T-helper 2 cell treated with Interferon-gamma antibody and Interleukin-4, amounts not matched to agents 5 μg/mL and 100 μg/mL, for 36 hours (primary cell): ENCODE results near the gene FREM3.
"Not testable (repeated sequence)": the region's sequence is repeated elsewhere in the genome, so short reads cannot be mapped to it uniquely, and the experiment has no call there.

Source experiments
- DNase-seq: peaks from one replicate; pipeline ENCODE4 v3.0.0; 2021; ENCODE audit warnings: low spot score
- H3K27ac Mint-ChIP-seq: one replicate; pipeline ENCODE4 v1.8.0; 2021; ENCODE audit warnings: mild to moderate bottlenecking, mixed read lengths
- H3K27me3 Mint-ChIP-seq: one replicate; pipeline ENCODE4 v1.8.0; 2021; ENCODE audit warnings: low read depth, mixed read lengths
- H3K36me3 Mint-ChIP-seq: one replicate; pipeline ENCODE4 v1.8.0; 2021; ENCODE audit warnings: low read depth, mixed read lengths
- H3K4me1 Mint-ChIP-seq: one replicate; pipeline ENCODE4 v1.8.0; 2021; ENCODE audit warnings: low read depth, mixed read lengths
- H3K4me3 Mint-ChIP-seq: one replicate; pipeline ENCODE4 v1.8.0; 2022; ENCODE audit warnings: mild to moderate bottlenecking, moderate library complexity, mixed read lengths
- H3K9me3 Mint-ChIP-seq: one replicate; pipeline ENCODE4 v1.8.0; 2021; ENCODE audit warnings: mixed read lengths

The FREM3 gene

DNA sequence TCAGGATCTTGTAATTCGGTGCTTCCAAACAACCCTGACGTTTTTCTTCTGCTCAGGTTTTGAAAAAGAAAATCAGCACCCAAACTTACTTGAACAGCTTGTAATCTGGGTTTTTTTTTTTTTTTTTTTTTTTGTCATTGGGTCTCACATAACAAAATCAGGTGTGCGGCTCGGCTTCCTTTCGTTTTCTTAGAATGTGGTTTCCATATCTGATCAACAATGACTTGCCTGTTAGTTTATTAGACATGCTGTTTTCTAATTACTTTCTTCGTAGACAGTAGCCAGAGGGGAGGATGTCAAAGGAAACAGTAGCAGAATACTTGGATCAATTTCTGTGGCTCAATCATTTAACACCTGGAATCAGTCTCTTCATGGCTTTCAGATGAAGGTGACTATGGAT lies 890 bp upstream of the FREM3 start:
- H3K4me1 Mint-ChIP-seq = peaks cover 8% of the 10 kb centered on the region
- no peak overlapping the region for H3K27ac Mint-ChIP-seq
- H3K27me3 Mint-ChIP-seq = peaks cover 67% of the 10 kb centered on the region
- H3K4me3 Mint-ChIP-seq = peak overlapping the region; percentile 76
- H3K36me3 Mint-ChIP-seq = no peaks in the 10 kb centered on the region
- no peak for DNase-seq
- no peaks in the 10 kb centered on the region for H3K9me3 Mint-ChIP-seq

DNA sequence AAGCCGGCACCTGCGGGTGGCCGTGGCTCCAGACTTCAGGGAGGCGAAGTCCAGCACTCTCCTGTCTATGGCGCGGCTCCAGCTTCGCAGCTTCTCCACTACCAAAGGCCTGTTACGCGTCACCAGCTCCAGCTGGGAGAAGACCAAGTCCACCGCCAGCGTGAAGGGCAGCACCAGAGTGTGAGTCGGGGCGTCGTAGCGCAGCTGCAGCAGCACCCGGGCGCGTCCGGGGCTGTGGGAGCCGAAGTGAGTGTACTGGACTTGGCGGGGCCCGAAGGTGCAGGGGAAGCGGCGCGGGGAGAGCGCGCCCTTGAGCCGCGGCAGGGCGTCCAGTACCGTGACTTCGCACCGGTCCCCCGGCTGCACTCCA lies 444 bp downstream of the FREM3 start:
- no peaks in the 10 kb centered on the region for H3K36me3 Mint-ChIP-seq
- H3K27me3 Mint-ChIP-seq = peaks cover 63% of the 10 kb centered on the region
- H3K27ac Mint-ChIP-seq = no peak overlapping the region
- H3K4me1 Mint-ChIP-seq = peaks cover 8% of the 10 kb centered on the region
- DNase-seq = no peak
- no peaks in the 10 kb centered on the region for H3K9me3 Mint-ChIP-seq
- H3K4me3 Mint-ChIP-seq = peak overlapping the region; percentile 76

DNA sequence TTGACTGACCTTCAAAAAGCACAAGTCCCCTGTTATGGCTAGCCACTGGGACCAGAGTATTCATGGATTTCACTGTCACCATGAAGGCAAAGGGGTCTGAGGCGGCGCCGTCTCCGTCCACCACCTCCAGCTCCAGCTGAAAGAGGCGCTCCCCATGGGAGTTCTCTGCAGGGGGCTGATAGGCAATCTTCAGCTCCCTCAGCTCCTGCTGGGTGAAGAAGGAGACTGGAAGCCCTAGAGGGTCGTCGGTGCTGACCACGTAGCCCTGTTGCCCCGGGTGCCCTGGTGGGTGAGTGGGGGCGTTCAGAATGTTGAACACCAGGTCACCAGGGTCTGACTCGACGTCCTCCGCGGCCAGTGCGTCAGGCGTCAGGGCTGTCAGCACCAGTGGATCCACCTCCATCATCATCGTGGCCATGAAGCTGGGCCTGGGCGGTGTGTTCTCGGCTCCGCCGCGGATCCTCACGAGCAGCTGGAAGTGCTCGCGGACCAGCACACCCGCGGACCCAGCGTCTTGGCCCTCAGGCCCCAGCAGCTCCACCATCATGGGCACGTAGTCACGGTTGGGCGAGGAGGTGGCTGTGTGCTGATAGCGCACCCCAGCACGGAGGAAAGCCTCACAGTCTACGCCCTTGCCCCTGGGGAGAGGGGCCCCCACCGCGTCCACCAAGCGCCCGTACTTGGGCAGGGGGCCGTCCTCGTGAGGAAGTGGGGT lies 987 bp downstream of the FREM3 start:
- Mint-ChIP-seq H3K4me3 (peak overlapping the region; percentile 76), H3K9me3 (no peaks in the 10 kb centered on the region), H3K4me1 (peaks cover 8% of the 10 kb centered on the region), H3K36me3 (no peaks in the 10 kb centered on the region), H3K27me3 (peaks cover 61% of the 10 kb centered on the region), H3K27ac (no peak overlapping the region)
- DNase-seq = no peak

DNA sequence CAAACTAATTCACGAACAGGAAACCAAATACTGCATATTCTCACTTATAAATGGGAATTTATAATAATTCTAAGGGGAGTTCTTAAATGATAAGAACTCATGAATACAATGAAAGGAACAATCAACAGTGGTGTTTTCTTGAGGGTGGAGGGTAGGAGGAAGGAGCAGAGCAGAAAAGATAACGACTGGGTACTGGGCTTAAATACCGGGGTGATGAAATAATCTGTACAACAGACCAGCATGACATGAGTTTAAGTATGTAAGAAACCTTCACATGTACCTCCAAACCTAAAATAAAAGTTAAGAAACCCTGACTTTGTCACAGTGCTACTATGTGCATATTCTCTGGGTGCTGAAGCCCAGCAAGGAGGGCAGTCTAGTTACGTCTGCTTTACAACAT lies 6.6 kb downstream of the FREM3 start:
- H3K9me3 Mint-ChIP-seq = no peaks in the 10 kb centered on the region
- H3K4me1 Mint-ChIP-seq = no peaks in the 10 kb centered on the region
- H3K36me3 Mint-ChIP-seq = no peaks in the 10 kb centered on the region
- H3K27me3 Mint-ChIP-seq = peaks cover 18% of the 10 kb centered on the region
- DNase-seq = no peak
- no peak overlapping the region for H3K4me3 Mint-ChIP-seq
- H3K27ac Mint-ChIP-seq = no peak overlapping the region

DNA sequence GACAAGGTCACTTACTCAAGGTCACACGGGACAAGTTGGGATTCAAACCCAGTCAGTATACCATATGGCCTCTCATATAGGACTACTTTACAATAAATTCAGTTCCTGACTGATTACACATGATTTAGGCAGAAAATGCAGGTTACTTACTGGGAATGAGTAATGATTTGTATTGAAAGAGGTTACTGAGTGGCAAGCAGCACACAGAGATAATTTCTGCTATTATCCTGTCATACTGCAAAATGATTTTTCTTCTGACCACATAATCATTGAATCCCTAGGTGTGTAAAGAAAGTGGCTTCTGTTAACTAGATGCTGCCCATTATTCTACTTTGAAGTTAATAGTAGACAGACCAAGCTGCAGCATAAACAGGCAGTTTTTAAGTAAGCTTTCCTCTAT lies 8.2 kb downstream of the FREM3 start:
- no peak for DNase-seq
- no peaks in the 10 kb centered on the region for H3K36me3 Mint-ChIP-seq
- no peak overlapping the region for H3K4me3 Mint-ChIP-seq
- H3K27me3 Mint-ChIP-seq = peaks cover 4% of the 10 kb centered on the region
- no peak overlapping the region for H3K27ac Mint-ChIP-seq
- no peaks in the 10 kb centered on the region for H3K4me1 Mint-ChIP-seq
- H3K9me3 Mint-ChIP-seq = no peaks in the 10 kb centered on the region

DNA sequence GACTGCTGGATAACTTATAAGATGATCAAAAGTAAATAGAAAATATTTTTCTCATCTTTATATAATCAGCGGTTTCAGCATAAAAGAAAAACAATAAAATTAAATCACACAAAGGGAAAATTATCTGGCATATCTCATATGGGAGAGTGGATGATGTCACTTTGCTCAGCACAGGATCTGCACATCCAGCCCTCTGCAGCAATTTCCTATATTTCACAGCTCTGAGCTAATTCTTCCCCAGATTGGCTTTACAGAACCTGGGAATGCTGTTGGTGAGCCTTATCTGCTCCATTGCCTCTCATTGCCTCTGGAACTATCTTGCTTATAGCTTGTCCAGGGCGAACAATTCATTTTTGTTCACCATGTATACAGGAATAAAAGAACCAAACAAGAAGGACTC lies 21.0 kb downstream of the FREM3 start:
- H3K36me3 Mint-ChIP-seq = no peaks in the 10 kb centered on the region
- H3K4me1 Mint-ChIP-seq = no peaks in the 10 kb centered on the region
- no peak for DNase-seq
- H3K27ac Mint-ChIP-seq = no peak overlapping the region
- peaks cover under 1% of the 10 kb centered on the region for H3K9me3 Mint-ChIP-seq
- H3K4me3 Mint-ChIP-seq = no peak overlapping the region
- no peaks in the 10 kb centered on the region for H3K27me3 Mint-ChIP-seq

DNA sequence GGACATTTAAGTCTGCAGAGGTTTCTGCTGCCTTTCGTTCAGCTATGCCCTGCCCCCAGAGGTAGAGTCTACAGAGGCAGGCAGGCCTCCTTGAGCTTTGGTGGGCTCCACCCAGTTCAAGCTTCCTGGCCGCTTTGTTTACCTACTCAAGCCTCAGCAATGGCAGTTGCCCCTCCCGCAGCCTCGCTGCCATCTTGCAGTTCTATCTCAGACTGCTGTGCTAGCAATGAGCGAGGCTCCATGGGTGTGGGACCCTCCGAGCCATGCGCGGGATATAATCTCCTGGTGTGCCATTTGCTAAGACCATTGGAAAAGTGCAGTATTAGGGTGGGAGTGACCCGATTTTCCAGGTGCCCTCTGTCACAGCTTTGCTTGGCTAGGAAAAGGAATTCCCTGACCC lies 26.8 kb downstream of the FREM3 start:
- H3K27ac Mint-ChIP-seq, H3K27me3 Mint-ChIP-seq, H3K9me3 Mint-ChIP-seq, H3K36me3 Mint-ChIP-seq, H3K4me1 Mint-ChIP-seq, DNase-seq, H3K4me3 Mint-ChIP-seq: not testable (repeated sequence)

DNA sequence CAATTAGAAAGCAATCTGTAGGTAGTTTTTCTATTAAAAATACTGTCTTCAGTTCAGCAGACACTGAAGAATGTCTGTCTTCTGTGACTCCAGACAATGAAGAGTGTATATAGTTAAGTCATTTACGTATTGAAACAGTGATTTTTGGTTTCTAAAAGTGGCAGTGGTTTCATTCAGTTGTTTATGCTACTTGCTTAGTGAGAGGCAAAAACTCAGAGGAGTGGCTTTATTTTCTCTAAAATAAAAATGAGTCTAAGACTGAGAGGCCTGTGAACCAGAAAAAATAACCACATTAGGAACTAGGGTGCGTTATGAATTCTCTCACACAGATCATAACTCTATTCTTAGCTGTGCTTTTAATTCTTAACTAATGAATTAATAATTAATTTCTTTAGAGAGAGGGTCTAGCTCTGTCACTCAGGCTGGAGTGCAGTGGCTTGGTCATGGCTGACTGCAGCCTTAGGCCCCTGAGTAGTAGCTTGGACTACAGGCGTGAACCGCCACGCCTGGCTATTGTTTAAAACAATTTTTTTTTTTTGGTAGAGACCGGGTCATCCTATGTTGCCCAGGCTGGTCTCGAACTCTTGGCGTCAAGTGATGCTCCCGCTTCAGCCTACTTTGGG lies 31.4 kb downstream of the FREM3 start:
- DNase-seq = no peak
- Mint-ChIP-seq H3K27ac (no peak overlapping the region), H3K4me1 (no peaks in the 10 kb centered on the region), H3K27me3 (no peaks in the 10 kb centered on the region), H3K4me3 (no peak overlapping the region), H3K36me3 (no peaks in the 10 kb centered on the region), H3K9me3 (no peaks in the 10 kb centered on the region)

DNA sequence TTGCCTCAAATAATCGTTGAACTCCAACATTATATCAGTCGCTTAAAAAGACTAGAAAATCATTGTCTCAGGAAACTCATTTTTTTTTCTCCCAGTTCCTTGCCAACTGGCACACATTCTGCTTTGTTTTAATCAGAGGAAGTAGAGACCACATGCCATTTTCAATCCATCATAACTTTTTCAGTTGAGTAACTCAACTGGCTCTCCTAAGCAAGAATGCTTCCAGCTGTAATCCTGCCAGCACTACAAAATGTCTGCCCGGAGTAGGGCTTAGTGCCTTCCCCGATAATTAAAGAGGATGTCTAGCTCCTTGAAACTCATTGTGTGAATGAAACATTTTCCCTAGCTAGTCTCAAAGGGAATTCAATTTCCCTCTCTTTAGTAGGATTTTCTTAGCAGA lies 33.0 kb downstream of the FREM3 start:
- no peak overlapping the region for H3K27ac Mint-ChIP-seq
- no peak for DNase-seq
- no peaks in the 10 kb centered on the region for H3K9me3 Mint-ChIP-seq
- no peaks in the 10 kb centered on the region for H3K27me3 Mint-ChIP-seq
- no peak overlapping the region for H3K4me3 Mint-ChIP-seq
- no peaks in the 10 kb centered on the region for H3K4me1 Mint-ChIP-seq
- no peaks in the 10 kb centered on the region for H3K36me3 Mint-ChIP-seq

DNA sequence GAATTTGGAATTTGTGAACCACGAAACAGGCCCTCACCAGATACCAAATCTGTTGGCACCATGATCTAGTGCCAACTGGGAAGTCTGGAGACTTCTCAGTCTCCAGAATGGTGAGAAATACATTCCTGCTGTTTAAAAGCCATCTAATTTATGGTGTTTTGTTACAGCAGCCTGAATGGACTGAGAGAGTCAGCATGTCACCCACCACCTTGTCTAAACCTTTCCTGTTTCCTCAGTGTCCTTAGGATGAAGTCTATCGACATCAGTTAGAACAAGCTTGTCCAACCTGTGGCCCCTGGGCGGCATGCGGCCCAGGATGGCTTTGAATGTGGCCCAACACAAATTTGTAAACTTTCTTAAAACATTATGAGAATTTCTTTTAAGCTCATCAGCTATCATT lies 42.1 kb downstream of the FREM3 start:
- Mint-ChIP-seq H3K9me3 (no peaks in the 10 kb centered on the region), H3K4me3 (no peak overlapping the region), H3K36me3 (no peaks in the 10 kb centered on the region), H3K4me1 (no peaks in the 10 kb centered on the region), H3K27ac (no peak overlapping the region), H3K27me3 (no peaks in the 10 kb centered on the region)
- no peak for DNase-seq

DNA sequence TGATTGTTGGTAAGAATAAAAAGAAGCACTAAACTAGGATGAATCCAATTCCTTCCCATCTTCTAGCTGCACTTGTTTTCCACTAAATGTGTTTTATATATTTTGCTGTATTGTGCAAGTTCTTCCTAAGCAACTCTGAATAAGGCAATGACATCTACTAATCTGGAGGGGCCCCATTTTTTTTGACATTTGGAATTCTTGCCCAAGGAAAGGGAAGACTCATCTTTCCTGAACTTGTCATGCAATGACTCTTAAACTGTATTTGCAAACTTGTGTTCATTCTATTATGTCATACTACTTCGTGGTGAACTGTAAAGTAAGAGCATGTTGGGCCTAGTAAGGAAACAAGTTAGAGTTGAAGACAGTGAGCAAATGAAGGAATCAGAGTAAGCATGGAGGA lies 45.9 kb downstream of the FREM3 start:
- no peaks in the 10 kb centered on the region for H3K9me3 Mint-ChIP-seq
- H3K27me3 Mint-ChIP-seq = no peaks in the 10 kb centered on the region
- no peak for DNase-seq
- H3K36me3 Mint-ChIP-seq = no peaks in the 10 kb centered on the region
- H3K4me3 Mint-ChIP-seq = no peak overlapping the region
- H3K27ac Mint-ChIP-seq = no peak overlapping the region
- H3K4me1 Mint-ChIP-seq = no peaks in the 10 kb centered on the region

DNA sequence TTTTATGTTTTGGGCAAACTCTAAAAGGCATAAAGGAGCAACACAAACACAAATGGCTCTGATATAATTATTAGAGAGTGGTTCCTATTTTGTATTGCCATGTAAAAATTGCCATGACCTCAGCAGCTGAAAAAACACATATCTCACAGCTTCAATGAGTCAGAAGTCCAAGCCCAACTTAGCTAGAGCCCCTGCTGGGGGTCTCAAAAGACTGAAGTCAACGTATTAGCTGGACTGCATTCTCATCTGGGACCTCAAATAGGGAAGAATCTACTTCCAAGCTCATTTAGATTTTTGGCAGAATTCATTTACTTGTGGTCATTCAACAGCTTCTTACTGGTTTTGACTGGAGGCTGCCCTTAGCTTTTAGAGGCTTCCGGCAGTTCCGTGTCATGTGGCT lies 47.4 kb downstream of the FREM3 start:
- no peak for DNase-seq
- Mint-ChIP-seq H3K9me3 (peaks cover 10% of the 10 kb centered on the region), H3K4me3 (no peak overlapping the region), H3K4me1 (no peaks in the 10 kb centered on the region), H3K27ac (no peak overlapping the region), H3K36me3 (peaks cover 2% of the 10 kb centered on the region), H3K27me3 (no peaks in the 10 kb centered on the region)

DNA sequence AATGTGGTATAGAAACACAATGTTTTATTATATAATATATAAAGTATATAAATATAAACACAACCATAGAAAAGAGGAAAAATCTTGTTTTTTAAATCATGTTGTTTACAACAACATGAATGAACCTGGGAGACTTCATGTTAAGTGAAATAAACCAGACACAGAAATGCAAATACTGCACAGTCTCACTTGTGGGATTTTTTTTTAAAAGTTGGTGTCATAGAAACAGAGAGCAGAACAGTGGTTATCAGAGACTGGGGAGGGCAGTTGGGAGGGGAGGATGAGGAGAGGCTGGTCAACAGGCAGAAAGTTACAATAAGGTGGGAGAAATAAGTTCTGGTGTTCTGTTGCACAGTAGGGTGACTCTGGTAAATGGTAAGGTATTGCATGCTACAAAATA lies 57.1 kb downstream of the FREM3 start:
- Mint-ChIP-seq H3K4me3 (no peak overlapping the region), H3K36me3 (peaks cover 2% of the 10 kb centered on the region)
- DNase-seq = no peak

DNA sequence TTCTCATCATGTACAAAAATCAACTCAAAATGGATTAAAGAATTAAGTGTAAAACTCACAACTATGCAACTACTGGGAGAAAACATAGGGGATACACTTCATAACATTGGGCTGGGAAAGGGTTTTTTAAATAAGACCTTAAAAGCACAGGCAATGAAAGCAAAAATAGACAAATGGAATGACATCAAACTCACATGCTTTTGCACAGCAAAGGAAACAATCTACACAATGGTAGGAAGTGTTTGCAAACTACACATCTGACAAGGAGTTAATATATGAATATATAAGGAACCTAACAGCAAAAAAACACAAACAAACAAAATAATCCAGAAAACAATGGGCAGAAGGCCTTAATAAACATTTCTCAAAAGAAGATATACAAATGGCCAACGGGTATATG lies 57.9 kb downstream of the FREM3 start:
- no peaks in the 10 kb centered on the region for H3K4me1 Mint-ChIP-seq
- no peaks in the 10 kb centered on the region for H3K27me3 Mint-ChIP-seq
- peaks cover 9% of the 10 kb centered on the region for H3K9me3 Mint-ChIP-seq
- DNase-seq = no peak
- H3K36me3 Mint-ChIP-seq = no peaks in the 10 kb centered on the region
- H3K27ac Mint-ChIP-seq = no peak overlapping the region
- H3K4me3 Mint-ChIP-seq = no peak overlapping the region

More for the DNA sequence above, 57.1 kb downstream of the FREM3 start:
- Mint-ChIP-seq H3K9me3 (peaks cover 13% of the 10 kb centered on the region), H3K27me3 (no peaks in the 10 kb centered on the region), H3K4me1 (no peaks in the 10 kb centered on the region), H3K27ac (no peak overlapping the region)

DNA sequence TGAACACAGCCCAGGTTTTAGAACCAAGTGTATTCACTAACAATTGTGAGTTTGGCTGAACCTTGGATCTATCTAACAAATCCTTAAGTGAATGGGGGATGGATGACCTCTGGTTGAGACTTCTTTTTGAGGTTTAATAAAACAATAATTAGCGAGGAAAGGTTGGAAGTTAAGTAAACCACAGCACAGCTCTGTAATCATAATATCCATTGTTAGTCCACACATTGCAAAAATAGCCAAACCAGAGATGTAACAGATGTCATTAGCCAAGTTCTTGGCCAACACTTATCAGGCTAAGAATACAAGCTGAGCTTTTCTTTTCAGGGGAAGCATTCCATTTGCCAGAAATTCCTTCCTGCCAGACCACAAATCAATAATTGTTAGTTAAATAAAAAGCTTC lies 59.1 kb downstream of the FREM3 start:
- Mint-ChIP-seq H3K36me3 (no peaks in the 10 kb centered on the region), H3K9me3 (peaks cover under 1% of the 10 kb centered on the region), H3K27me3 (no peaks in the 10 kb centered on the region), H3K4me1 (no peaks in the 10 kb centered on the region), H3K27ac (no peak overlapping the region), H3K4me3 (no peak overlapping the region)
- DNase-seq = no peak
